Ovary (tissue), 3 donors: Measurements from ENCODE around the gene RNF5.

ENCODE experiments used
- EP300 ChIP-seq: sonication (generic); formaldehyde crosslinking; IDR thresholded peaks from one replicate; pipeline ENCODE4 v1.6.1; 2017; ENCODE audit warnings: antibody characterized with exemption
- POLR2A ChIP-seq: fragments of 450-650 bp; IDR thresholded peaks from one replicate; pipeline ENCODE4 v1.6.1; 2017; ENCODE audit warnings: antibody characterized with exemption, mild to moderate bottlenecking, moderate library complexity
- TF ChIP-seq, protein P1 (sequence below), 3 donors: fragments of 450-650 bp in 2 of 3; fragments of 200-600 bp in 1 of 3; IDR thresholded peaks; one replicate each; pipeline versions ENCODE4 v1.5.1 to v1.8.0; 2016 to 2022; ENCODE audit warnings: antibody characterized with exemption in 3 of 3, mild to moderate bottlenecking in 1 of 3
- donor health status: DM: no; HTN: no; CAD: no.

DNA sequence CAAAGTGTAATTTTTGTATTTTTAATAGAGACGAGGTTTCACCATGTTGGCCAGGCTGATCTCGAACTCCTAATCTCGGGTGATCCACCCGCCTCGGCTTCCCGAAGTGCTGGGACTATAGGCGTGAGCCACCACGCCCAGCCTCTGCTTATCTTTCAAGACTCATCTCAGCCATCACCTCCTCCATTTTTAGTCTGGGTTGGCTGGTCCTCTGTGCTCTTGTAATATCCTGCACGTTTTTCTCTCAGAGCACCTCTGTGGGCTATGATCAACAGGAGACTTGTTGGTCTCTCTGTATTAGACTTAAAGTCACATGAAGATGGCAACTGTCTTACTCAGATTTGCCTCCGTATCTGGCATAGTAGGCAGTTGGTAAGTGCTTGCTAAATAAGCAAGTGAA is 38.1 kb downstream of the RNF5 start:
- TF ChIP-seq, protein P1, sequence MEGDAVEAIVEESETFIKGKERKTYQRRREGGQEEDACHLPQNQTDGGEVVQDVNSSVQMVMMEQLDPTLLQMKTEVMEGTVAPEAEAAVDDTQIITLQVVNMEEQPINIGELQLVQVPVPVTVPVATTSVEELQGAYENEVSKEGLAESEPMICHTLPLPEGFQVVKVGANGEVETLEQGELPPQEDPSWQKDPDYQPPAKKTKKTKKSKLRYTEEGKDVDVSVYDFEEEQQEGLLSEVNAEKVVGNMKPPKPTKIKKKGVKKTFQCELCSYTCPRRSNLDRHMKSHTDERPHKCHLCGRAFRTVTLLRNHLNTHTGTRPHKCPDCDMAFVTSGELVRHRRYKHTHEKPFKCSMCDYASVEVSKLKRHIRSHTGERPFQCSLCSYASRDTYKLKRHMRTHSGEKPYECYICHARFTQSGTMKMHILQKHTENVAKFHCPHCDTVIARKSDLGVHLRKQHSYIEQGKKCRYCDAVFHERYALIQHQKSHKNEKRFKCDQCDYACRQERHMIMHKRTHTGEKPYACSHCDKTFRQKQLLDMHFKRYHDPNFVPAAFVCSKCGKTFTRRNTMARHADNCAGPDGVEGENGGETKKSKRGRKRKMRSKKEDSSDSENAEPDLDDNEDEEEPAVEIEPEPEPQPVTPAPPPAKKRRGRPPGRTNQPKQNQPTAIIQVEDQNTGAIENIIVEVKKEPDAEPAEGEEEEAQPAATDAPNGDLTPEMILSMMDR (IDR thresholded peaks at IDR 0.05), result no peak
- TF ChIP-seq POLR2A (no peak), EP300 (no peak)
